Activated T-helper 9 cell treated with anti-CD3 and anti-CD28 coated beads, Interleukin-2, amount 50 U/mL, for 16 hours (primary cell): ENCODE results near the gene SORBS1.

Source experiments
- DNase-seq: peaks from one replicate; pipeline ENCODE4 v3.0.0-alpha.2; 2020; ENCODE audit warnings: low read depth

SORBS1 gene

DNA sequence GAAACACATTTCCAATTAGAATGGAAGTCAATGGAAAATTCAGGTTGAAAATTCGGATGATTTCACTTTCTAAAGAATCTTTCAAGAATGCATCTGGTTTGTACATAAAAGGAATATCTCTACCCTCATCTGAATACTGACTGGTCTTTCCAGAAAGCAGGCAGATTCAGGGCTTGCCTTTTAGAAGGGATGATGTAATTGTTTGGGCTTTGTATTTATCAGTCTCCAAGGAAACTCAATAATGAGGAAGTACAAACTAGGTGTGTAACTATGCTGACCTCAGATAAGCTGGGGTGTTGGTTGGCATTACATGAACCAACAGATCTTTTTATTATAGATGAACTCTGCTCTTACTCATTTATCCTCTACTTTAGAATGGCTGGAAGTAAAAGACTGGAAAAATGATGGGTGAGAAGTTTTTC is 294.5 kb downstream of the SORBS1 start:
- DNase-seq, result no peak

GRCh38 chr10:95265572-95265971 is 295.6 kb downstream of the SORBS1 start:
- DNase-seq, result no peak

GRCh38 chr10:95264227-95265051 is 296.7 kb downstream of the SORBS1 start:
- DNase-seq, result no peak

DNA sequence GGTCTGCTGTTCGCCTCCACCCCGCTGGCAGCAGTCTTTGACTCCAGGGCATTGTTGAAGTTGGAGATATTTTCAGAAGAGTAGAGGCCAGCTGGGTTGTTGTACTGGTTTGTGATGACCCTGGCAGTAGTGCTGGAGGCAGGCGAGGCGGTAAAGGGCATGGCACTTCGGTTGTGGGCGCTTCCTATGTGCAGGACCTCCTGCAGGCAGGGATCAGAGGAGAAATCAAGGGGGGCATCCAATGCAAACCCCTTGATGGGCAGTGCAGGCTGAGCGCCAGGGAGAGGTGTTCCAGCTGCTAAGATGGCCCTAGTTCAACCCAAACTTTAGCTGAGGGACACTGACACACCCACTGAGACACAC is 297.3 kb downstream of the SORBS1 start:
- DNase-seq, result no peak

DNA sequence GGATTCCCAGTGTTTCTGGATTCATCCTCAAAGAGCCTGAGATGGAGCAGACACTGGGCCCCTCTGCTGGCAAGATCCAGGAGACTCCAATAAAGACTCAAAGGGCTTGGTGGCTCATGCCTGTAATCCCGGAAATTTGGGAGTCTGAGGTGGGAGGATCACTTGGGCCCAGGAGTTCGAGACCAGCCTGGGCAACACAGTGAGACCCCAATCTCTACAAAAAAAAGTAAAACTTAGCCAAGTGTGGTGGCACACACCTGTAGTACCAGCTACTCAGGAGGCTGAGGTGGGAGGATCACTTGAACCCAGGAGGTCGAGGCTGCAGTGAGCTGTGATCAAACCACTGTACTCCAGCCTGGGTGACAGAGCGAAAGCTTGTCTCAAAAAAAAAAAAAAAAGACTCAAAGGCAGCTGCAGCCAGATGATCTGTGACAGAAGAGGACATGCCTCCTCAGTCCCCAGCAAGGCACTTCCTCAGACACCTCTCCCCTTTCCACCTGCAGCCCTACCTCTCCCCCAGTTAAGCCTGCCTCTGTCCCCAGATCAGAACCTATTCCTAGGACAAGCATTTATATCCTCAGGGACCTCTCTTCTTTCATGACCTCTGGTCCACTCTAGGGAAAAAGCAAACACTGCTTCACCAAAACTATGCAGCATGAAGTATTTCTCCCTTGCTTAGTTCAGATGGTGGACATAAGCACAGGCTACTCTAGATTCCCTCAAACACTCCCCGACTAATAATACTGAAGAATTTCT is 298.2 kb downstream of the SORBS1 start:
- no peak for DNase-seq

GRCh38 chr10:95261926-95262325 is 299.2 kb downstream of the SORBS1 start:
- no peak for DNase-seq
